WTC11 (cell line): ENCODE results near the gene RASA1.

Source experiments
- ATF1 ChIP-seq: sonication (generic); formaldehyde crosslinking; IDR thresholded peaks from 2 replicates; pipeline ENCODE4 v1.8.1; 2023; ENCODE audit warnings: mild to moderate bottlenecking, moderate library complexity, missing genetic modification reagents
- CTCF ChIP-seq: fragments of 200-600 bp; IDR thresholded peaks from 2 replicates; pipeline ENCODE4 v1.8.0; 2022; ENCODE audit warnings: antibody characterized with exemption
- GRHL2 ChIP-seq: fragments of 250-450 bp; sonication (Bioruptor Pico); IDR thresholded peaks from 2 replicates; pipeline ENCODE4 v1.8.0; 2022; ENCODE audit warnings: mild to moderate bottlenecking, moderate library complexity; ENCODE audit not compliant: insufficient replicate concordance, severe bottlenecking
- NR1H2 ChIP-seq: sonication (generic); formaldehyde crosslinking; IDR thresholded peaks from 2 replicates; pipeline ENCODE4 v1.9.0; 2021; ENCODE audit warnings: mild to moderate bottlenecking, moderate library complexity, missing genetic modification reagents
- NR2C2 ChIP-seq: sonication (generic); formaldehyde crosslinking; IDR thresholded peaks from 2 replicates; pipeline ENCODE4 v1.8.0; 2022; ENCODE audit warnings: mild to moderate bottlenecking, missing genetic modification reagents
- NR3C1 ChIP-seq: sonication (generic); formaldehyde crosslinking; conservative IDR thresholded peaks from 2 replicates; pipeline ENCODE4 v1.8.1; 2023; ENCODE audit warnings: low read depth, mild to moderate bottlenecking, missing genetic modification reagents
- PREB ChIP-seq: sonication (generic); formaldehyde crosslinking; IDR thresholded peaks from 2 replicates; pipeline ENCODE4 v1.8.1; 2022; ENCODE audit warnings: mild to moderate bottlenecking, missing genetic modification reagents, moderate library complexity, borderline replicate concordance
- TCF7 ChIP-seq: sonication (generic); formaldehyde crosslinking; IDR thresholded peaks from 2 replicates; pipeline ENCODE4 v1.8.0; 2022; ENCODE audit warnings: mild to moderate bottlenecking, low read depth, missing genetic modification reagents, moderate library complexity
- TEAD4 ChIP-seq: sonication (generic); formaldehyde crosslinking; IDR thresholded peaks from 2 replicates; pipeline ENCODE4 v1.8.0; 2022; ENCODE audit warnings: mild to moderate bottlenecking, missing genetic modification reagents
- USF1 ChIP-seq: sonication (generic); formaldehyde crosslinking; IDR thresholded peaks from 2 replicates; pipeline ENCODE4 v1.8.0; 2022; ENCODE audit warnings: mild to moderate bottlenecking, missing genetic modification reagents

GRCh38 chr5:87435144-87435694, 167.5 kb downstream of the RASA1 start:
- TF ChIP-seq ATF1 (no peak), TEAD4 (CRISPR knock-in tag) (no peak), NR3C1 (no peak), PREB (no peak), NR1H2 (CRISPR knock-in tag) (no peak), CTCF (no peak), USF1 (CRISPR knock-in tag) (no peak), GRHL2 (CRISPR knock-in tag) (no peak), TCF7 (CRISPR knock-in tag) (no peak), NR2C2 (CRISPR knock-in tag) (no peak)
